GM12878 (cell line): ENCODE measurements around the gene RTN4. TPM values are rescaled to one million over a fixed set of nuclear protein-coding genes. Genes with fewer than 3 reads are reported as not detected.

Source experiments
- ATAC-seq: fragments of 200-7000 bp; cut with Tn5 transposase; 3 replicates; pipeline ENCODE4 v1.9.1; 2020; ENCODE audit warnings: mild to moderate bottlenecking, moderate library complexity
- BruUV-seq: library from RNA; stranded (reverse); fragments of 400-500 nt; replicated peaks from 2 replicates; lab custom pipeline; 2021; lab: Mats Ljungman, UMichigan
- CTCF ChIA-PET: fragments of 300-600 bp; sonication (Branson Sonifier 250); formaldehyde crosslinking; extraction: SDS; loops from one replicate; lab custom pipeline; 2021; ENCODE audit warnings: inconsistent platforms; lab: Yijun Ruan, JAX
- POLR2A ChIA-PET: fragments of 350-600 bp; formaldehyde crosslinking; extraction: SDS; loops from one replicate; lab custom pipeline; 2021; ENCODE audit warnings: inconsistent platforms; lab: Charles Lee
- RAD21 ChIA-PET: fragments of 300-600 bp; sonication (Branson Sonifier 250); formaldehyde crosslinking; loops from one replicate; lab custom pipeline; 2023; ENCODE audit warnings: antibody characterized with exemption; ENCODE audit not compliant: unreplicated experiment; lab: Charles Lee
- SMC1A ChIA-PET: fragments of 300-600 bp; sonication (Branson Sonifier 250); formaldehyde crosslinking; loops from one replicate; lab custom pipeline; 2023; ENCODE audit not compliant: unreplicated experiment, uncharacterized antibody; lab: Charles Lee
- DNase-seq: peaks from one replicate; pipeline ENCODE4 v3.0.0-alpha.2; 2011; ENCODE audit warnings: low read depth, low spot score
- FAIRE-seq: peaks from 3 replicates; lab custom pipeline; 2011; peaks lifted over from hg19 to GRCh38; lab: Jason Lieb, UNC
- H2AFZ ChIP-seq: 2 replicates; pipeline ENCODE4 v1.6.0; 2011; ENCODE audit warnings: low read depth, low read length, control low read depth; ENCODE audit not compliant: control insufficient read depth
- H3K27ac ChIP-seq: 2 replicates; pipeline ENCODE4 v1.5.1; 2011; ENCODE audit warnings: control low read depth; ENCODE audit not compliant: control insufficient read depth, insufficient read depth
- H3K27me3 ChIP-seq, 2 experiments: replicated peaks in 1 of 2; 2 replicates each; pipeline versions ENCODE4 v1.6.0 to v1.6.1; 2011; ENCODE audit warnings: low read length in 1 of 2; ENCODE audit not compliant: control insufficient read depth in 2 of 2, insufficient read depth in 2 of 2
- H3K36me3 ChIP-seq, 2 experiments: 2 replicates each; pipeline ENCODE4 v1.5.1; 2011; ENCODE audit warnings: low read length in 1 of 2; ENCODE audit not compliant: control insufficient read depth in 2 of 2, insufficient read depth in 2 of 2
- H3K4me1 ChIP-seq: 2 replicates; pipeline ENCODE4 v1.6.1; 2011; ENCODE audit warnings: mild to moderate bottlenecking, low read length, moderate library complexity, mixed read lengths; ENCODE audit not compliant: control insufficient read depth, insufficient read depth
- H3K4me2 ChIP-seq: 2 replicates; pipeline ENCODE4 v1.6.0; 2011; ENCODE audit warnings: control low read depth; ENCODE audit not compliant: control insufficient read depth, insufficient read depth
- H3K4me3 ChIP-seq: fragments of 200-600 bp; sonication (generic); 2 replicates; pipeline ENCODE4 v1.5.1; 2016
- H3K79me2 ChIP-seq: 2 replicates; pipeline ENCODE4 v1.6.0; 2011; ENCODE audit warnings: low read length; ENCODE audit not compliant: control insufficient read depth, insufficient read depth
- H3K9ac ChIP-seq: 2 replicates; pipeline ENCODE4 v1.8.0; 2011; ENCODE audit warnings: low read length, control low read depth, mixed read lengths; ENCODE audit not compliant: control insufficient read depth, insufficient read depth
- H3K9me3 ChIP-seq: replicated peaks from 3 replicates; pipeline ENCODE4 v1.5.1; 2011; ENCODE audit warnings: mild to moderate bottlenecking, low read length; ENCODE audit not compliant: control insufficient read depth, insufficient read depth
- H4K20me1 ChIP-seq: 2 replicates; pipeline ENCODE4 v1.6.0; 2011; ENCODE audit not compliant: control insufficient read depth, insufficient read depth
- CHD1 ChIP-seq: IDR thresholded peaks from 2 replicates; pipeline ENCODE4 v1.6.1; 2012; ENCODE audit warnings: low read depth, low read length, improper control_type of control experiment
- CREB1 ChIP-seq: IDR thresholded peaks from 2 replicates; pipeline ENCODE4 v1.6.1; 2012; ENCODE audit warnings: low read depth, mild to moderate bottlenecking, inconsistent platforms
- EGR1 ChIP-seq, 2 experiments: IDR thresholded peaks; 1 replicate in 1 of 2; 2 replicates in 1 of 2; pipeline ENCODE4 v1.6.1; 2011 to 2012; ENCODE audit warnings: low read depth in 2 of 2, low read length in 2 of 2, borderline replicate concordance in 1 of 2, mild to moderate bottlenecking in 1 of 2, moderate library complexity in 1 of 2
- IKZF2 ChIP-seq, 2 experiments: fragments of 450-650 bp; IDR thresholded peaks; 2 replicates each; pipeline ENCODE4 v1.6.1; 2017; ENCODE audit warnings: mild to moderate bottlenecking in 2 of 2, moderate library complexity in 2 of 2
- NFYA ChIP-seq: IDR thresholded peaks from 2 replicates; pipeline ENCODE4 v1.6.1; 2011; ENCODE audit warnings: low read depth, mild to moderate bottlenecking, low read length, improper control_type of control experiment, borderline replicate concordance
- NFYB ChIP-seq: IDR thresholded peaks from 2 replicates; pipeline ENCODE4 v1.6.1; 2011; ENCODE audit warnings: low read depth, mild to moderate bottlenecking, low read length, improper control_type of control experiment, moderate library complexity; ENCODE audit not compliant: insufficient read depth
- PAX5 ChIP-seq: IDR thresholded peaks from 2 replicates; pipeline ENCODE4 v1.6.1; 2011; ENCODE audit warnings: low read depth, low read length, borderline replicate concordance
- POLR2AphosphoS5 ChIP-seq: IDR thresholded peaks from 2 replicates; pipeline ENCODE4 v1.6.1; 2011; ENCODE audit warnings: mild to moderate bottlenecking, low read length, inconsistent platforms
- POU2F2 ChIP-seq: IDR thresholded peaks from 3 replicates; pipeline ENCODE4 v1.6.1; 2011; ENCODE audit warnings: low read depth, mild to moderate bottlenecking, low read length, borderline replicate concordance
- RUNX3 ChIP-seq: IDR thresholded peaks from 2 replicates; pipeline ENCODE4 v1.6.1; 2012; ENCODE audit warnings: low read length, inconsistent platforms
- SP1 ChIP-seq: IDR thresholded peaks from one replicate; pipeline ENCODE4 v1.6.1; 2011; ENCODE audit warnings: low read depth, low read length
- STAT1 ChIP-seq: fragments of 450-650 bp; conservative IDR thresholded peaks from 2 replicates; pipeline ENCODE4 v1.6.1; 2014; ENCODE audit warnings: antibody characterized with exemption, mild to moderate bottlenecking
- TCF7 ChIP-seq: IDR thresholded peaks from 2 replicates; pipeline ENCODE4 v1.6.1; 2014; ENCODE audit warnings: antibody characterized with exemption, borderline replicate concordance
- WGBS: methylation state at CpG from one replicate; pipeline ENCODE4 v1.1.6; 2016; ENCODE audit warnings: low lambda C conversion rate; ENCODE audit not compliant: insufficient replicate concordance, insufficient coverage; ENCODE audit errors: missing lambda C conversion rate; 5-methylcytosine and 5-hydroxymethylcytosine counted together
- in situ Hi-C: fragments of 300-500 bp; cut with MboI; formaldehyde crosslinking; loops from 9 replicates; pipeline ENCODE4 v1.14.3; 2018; ENCODE audit warnings: mixed read lengths
- intact Hi-C: fragments of 100-400 bp; cut with micrococcal nuclease; formaldehyde crosslinking; loops from one replicate; pipeline ENCODE4 v1.14.2; 2022; ENCODE audit not compliant: unreplicated experiment
- polyA plus RNA-seq, 11 experiments: library from polyadenylated mRNA; depleted of rRNA in 4 of 11; unstranded in 6 of 11; stranded (reverse) in 5 of 11; fragments of >200 nt; fragmentation: Nextera tagmentation in 4 of 11; fragmentation: Illumina TruSeq in 1 of 11; extraction: Ambion mirVana in 4 of 11; extraction: Trizol in 1 of 11; gene quantifications; 1 replicate in 1 of 11; 2 replicates in 10 of 11; pipeline versions ENCODE4 v1.2.1 to v1.2.3, GENCODE V29; 2011 to 2016; ENCODE audit warnings: inconsistent platforms in 2 of 11, missing spikeins in 2 of 11, low read depth in 1 of 11
- total RNA-seq, 4 experiments: library from RNA; depleted of rRNA in 3 of 4; stranded (reverse); fragments of >200 nt in 3 of 4; fragmentation: Illumina TruSeq in 1 of 4; extraction: Trizol in 1 of 4; gene quantifications; 2 replicates each; pipeline versions ENCODE4 v1.2.1 to v1.2.3, GENCODE V29; 2013 to 2021
- TF ChIP-seq, protein P1 (sequence below): fragments of 450-650 bp; IDR thresholded peaks from 2 replicates; pipeline ENCODE4 v1.6.1; 2016; ENCODE audit warnings: mild to moderate bottlenecking, moderate library complexity, borderline replicate concordance
- TF ChIP-seq, protein P2 (sequence below): IDR thresholded peaks from 2 replicates; pipeline ENCODE4 v1.6.1; 2012; ENCODE audit warnings: low read depth, low read length, improper control_type of control experiment
- TF ChIP-seq, protein P3 (sequence below): fragments of 450-650 bp; formaldehyde crosslinking; IDR thresholded peaks from 2 replicates; pipeline ENCODE4 v1.4.0; 2020; ENCODE audit warnings: mild to moderate bottlenecking, moderate library complexity

RTN4 gene
- total and polyA plus RNA-seq, 10 of the 15 experiments (the other 5 are each of a cell fraction or from before 2014, with no cell fraction given): 56.0 to 133 (median 83.3) TPM

DNA sequence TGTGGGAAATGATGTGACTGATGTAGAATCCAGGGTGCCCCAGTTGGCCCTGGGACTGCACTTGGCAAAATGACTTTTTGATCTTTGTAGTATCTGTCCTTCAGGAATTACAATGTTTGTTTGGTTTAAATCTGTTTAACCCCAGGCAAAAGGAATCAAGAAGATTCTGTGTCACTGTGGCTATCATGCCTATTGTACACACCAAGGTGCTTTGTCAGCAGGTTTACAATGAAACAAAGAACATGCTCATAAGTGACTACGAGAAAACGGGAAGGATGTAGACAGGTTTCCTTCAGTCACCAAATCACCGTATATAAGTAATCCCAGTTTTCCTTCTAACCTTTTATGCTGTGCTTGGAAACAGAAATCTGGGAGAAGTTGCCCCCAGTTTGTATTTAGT, 109.5 kb downstream of the RTN4 start (continued):
- TF ChIP-seq, protein P1, sequence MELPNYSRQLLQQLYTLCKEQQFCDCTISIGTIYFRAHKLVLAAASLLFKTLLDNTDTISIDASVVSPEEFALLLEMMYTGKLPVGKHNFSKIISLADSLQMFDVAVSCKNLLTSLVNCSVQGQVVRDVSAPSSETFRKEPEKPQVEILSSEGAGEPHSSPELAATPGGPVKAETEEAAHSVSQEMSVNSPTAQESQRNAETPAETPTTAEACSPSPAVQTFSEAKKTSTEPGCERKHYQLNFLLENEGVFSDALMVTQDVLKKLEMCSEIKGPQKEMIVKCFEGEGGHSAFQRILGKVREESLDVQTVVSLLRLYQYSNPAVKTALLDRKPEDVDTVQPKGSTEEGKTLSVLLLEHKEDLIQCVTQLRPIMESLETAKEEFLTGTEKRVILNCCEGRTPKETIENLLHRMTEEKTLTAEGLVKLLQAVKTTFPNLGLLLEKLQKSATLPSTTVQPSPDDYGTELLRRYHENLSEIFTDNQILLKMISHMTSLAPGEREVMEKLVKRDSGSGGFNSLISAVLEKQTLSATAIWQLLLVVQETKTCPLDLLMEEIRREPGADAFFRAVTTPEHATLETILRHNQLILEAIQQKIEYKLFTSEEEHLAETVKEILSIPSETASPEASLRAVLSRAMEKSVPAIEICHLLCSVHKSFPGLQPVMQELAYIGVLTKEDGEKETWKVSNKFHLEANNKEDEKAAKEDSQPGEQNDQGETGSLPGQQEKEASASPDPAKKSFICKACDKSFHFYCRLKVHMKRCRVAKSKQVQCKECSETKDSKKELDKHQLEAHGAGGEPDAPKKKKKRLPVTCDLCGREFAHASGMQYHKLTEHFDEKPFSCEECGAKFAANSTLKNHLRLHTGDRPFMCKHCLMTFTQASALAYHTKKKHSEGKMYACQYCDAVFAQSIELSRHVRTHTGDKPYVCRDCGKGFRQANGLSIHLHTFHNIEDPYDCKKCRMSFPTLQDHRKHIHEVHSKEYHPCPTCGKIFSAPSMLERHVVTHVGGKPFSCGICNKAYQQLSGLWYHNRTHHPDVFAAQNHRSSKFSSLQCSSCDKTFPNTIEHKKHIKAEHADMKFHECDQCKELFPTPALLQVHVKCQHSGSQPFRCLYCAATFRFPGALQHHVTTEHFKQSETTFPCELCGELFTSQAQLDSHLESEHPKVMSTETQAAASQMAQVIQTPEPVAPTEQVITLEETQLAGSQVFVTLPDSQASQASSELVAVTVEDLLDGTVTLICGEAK: no peak
- TF ChIP-seq SP1 (no peak), POLR2AphosphoS5 (no peak)
- TF ChIP-seq, all 136 proteins: peak for 0

DNA sequence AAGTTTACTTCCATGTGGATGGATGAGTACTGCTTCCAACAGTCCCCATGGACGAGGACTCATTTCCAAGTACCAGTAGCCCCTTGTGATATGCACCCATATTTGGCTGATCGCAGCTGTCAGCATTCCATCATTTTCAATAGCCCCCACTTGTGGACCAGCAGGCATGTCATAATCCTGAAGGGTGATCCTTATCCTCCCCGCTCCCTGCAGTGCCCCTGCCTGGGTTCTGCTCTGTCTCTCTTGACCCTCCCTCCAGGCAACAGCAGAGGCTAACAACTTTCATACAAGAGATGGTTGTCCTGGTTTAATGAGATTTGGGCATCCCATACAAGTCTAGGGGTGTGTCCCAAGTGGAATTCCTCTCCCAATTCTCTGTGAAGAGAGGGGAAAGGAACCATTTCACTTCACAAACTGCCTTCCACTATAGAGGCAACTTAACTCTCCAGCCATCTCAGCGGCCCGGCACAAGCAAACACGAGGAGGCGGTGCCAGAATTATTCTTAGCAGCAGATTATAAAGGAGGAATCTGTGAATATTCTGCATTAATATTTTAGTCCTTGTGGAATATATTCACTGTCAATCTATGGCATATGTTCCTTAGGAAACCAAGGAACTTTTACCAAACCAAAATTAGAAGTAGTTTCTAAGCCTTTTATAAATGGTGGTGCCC, 110.7 kb downstream of the RTN4 start:
- no peak for FAIRE-seq
- SMC1A ChIA-PET: no interaction called here
- Histone ChIP-seq H3K4me1 (no peaks in the 10 kb centered on the region), H3K79me2 (no peaks in the 10 kb centered on the region), H3K27ac (no peak overlapping the region), H4K20me1 (no peaks in the 10 kb centered on the region), H3K36me3 (no peaks in the 10 kb centered on the region), H3K4me3 (no peak overlapping the region), H3K4me2 (no peak overlapping the region), H3K9ac (no peak overlapping the region), H2AFZ (no peak overlapping the region), H3K27me3 (no peaks in the 10 kb centered on the region), H3K9me3 (peaks cover 1% of the 10 kb centered on the region; the same call in 2 of the 3 replicates)
- RAD21 ChIA-PET: no interaction called here
- intact Hi-C loops (no loop called here), in situ Hi-C loops (no loop called here)
- DNase-seq: no peak
- POLR2A ChIA-PET: no interaction called here
- ATAC-seq: no peak
- no TSS peak for BruUV-seq
- CTCF ChIA-PET: no interaction called here
- 64% methylated on average over 7 of the region's 7 CpGs for WGBS
- TF ChIP-seq RUNX3 (no peak), PAX5 (no peak), IKZF2 (IDR thresholded peaks at IDR 0.05) (no peak), CREB1 (no peak), NFYB (no peak), CHD1 (no peak), POU2F2 (no peak), STAT1 (no peak), EGR1 (IDR thresholded peaks at IDR 0.05; ENCODE audit: borderline replicate concordance in 1 of 2, low read depth in 2 of 2, low read length in 2 of 2) (no peak), TCF7 (no peak), NFYA (no peak)
- TF ChIP-seq, protein P2, sequence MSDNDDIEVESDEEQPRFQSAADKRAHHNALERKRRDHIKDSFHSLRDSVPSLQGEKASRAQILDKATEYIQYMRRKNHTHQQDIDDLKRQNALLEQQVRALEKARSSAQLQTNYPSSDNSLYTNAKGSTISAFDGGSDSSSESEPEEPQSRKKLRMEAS: no peak
- TF ChIP-seq, protein P3, sequence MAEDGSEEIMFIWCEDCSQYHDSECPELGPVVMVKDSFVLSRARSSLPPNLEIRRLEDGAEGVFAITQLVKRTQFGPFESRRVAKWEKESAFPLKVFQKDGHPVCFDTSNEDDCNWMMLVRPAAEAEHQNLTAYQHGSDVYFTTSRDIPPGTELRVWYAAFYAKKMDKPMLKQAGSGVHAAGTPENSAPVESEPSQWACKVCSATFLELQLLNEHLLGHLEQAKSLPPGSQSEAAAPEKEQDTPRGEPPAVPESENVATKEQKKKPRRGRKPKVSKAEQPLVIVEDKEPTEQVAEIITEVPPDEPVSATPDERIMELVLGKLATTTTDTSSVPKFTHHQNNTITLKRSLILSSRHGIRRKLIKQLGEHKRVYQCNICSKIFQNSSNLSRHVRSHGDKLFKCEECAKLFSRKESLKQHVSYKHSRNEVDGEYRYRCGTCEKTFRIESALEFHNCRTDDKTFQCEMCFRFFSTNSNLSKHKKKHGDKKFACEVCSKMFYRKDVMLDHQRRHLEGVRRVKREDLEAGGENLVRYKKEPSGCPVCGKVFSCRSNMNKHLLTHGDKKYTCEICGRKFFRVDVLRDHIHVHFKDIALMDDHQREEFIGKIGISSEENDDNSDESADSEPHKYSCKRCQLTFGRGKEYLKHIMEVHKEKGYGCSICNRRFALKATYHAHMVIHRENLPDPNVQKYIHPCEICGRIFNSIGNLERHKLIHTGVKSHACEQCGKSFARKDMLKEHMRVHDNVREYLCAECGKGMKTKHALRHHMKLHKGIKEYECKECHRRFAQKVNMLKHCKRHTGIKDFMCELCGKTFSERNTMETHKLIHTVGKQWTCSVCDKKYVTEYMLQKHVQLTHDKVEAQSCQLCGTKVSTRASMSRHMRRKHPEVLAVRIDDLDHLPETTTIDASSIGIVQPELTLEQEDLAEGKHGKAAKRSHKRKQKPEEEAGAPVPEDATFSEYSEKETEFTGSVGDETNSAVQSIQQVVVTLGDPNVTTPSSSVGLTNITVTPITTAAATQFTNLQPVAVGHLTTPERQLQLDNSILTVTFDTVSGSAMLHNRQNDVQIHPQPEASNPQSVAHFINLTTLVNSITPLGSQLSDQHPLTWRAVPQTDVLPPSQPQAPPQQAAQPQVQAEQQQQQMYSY (CRISPR knock-in tag): no peak
